OCI-LY7 (cell line): ENCODE data around the gene PROKR2. TPM values are rescaled to one million over a fixed set of nuclear protein-coding genes. Genes with fewer than 3 reads are reported as not detected.

Experiments used
- BruUV-seq: library from RNA; stranded (reverse); fragments of 400-500 nt; replicated peaks from 2 replicates; lab custom pipeline; 2021; lab: Mats Ljungman, UMichigan
- CTCF ChIA-PET: fragments of 300-600 bp; sonication (Branson Sonifier 250); formaldehyde crosslinking; loops from one replicate; lab custom pipeline; 2022; ENCODE audit warnings: antibody characterized with exemption; ENCODE audit not compliant: unreplicated experiment; lab: Charles Lee
- POLR2A ChIA-PET: fragments of 300-600 bp; sonication (Branson Sonifier 250); formaldehyde crosslinking; loops from one replicate; lab custom pipeline; 2022; ENCODE audit warnings: antibody characterized with exemption; lab: Charles Lee
- DNase-seq: peaks from one replicate; pipeline ENCODE4 v3.0.0-alpha.2; 2015; ENCODE audit warnings: low spot score
- H2AFZ ChIP-seq: fragments of 200-600 bp; sonication (generic), shearing (Covaris generic); 2 replicates; pipeline ENCODE4 v1.6.1; 2014; ENCODE audit warnings: mild to moderate bottlenecking, antibody characterized with exemption, low read length, moderate library complexity
- H3K27ac ChIP-seq: fragments of 200-600 bp; sonication (generic); 2 replicates; pipeline ENCODE4 v1.5.1; 2014; ENCODE audit warnings: mixed run types, low read depth, mild to moderate bottlenecking, moderate library complexity, low read length, inconsistent platforms; ENCODE audit not compliant: poor library complexity, severe bottlenecking
- H3K36me3 ChIP-seq: fragments of 200-600 bp; sonication (generic); 2 replicates; pipeline ENCODE4 v1.6.1; 2014; ENCODE audit warnings: mild to moderate bottlenecking, antibody characterized with exemption, low read length, moderate library complexity, mixed read lengths; ENCODE audit not compliant: insufficient read depth
- H3K4me1 ChIP-seq: fragments of 200-600 bp; sonication (generic); 2 replicates; pipeline ENCODE4 v1.5.1; 2014; ENCODE audit warnings: mild to moderate bottlenecking, low read length; ENCODE audit not compliant: insufficient read depth, poor library complexity, severe bottlenecking
- H3K4me2 ChIP-seq: fragments of 200-600 bp; sonication (generic); 2 replicates; pipeline ENCODE4 v1.6.1; 2014; ENCODE audit warnings: mild to moderate bottlenecking, low read length
- H3K4me3 ChIP-seq: fragments of 200-600 bp; sonication (generic); 2 replicates; pipeline ENCODE4 v1.5.1; 2014; ENCODE audit warnings: mild to moderate bottlenecking, low read depth, low read length; ENCODE audit not compliant: poor library complexity, severe bottlenecking
- H3K79me2 ChIP-seq: fragments of 200-600 bp; sonication (generic); 2 replicates; pipeline ENCODE4 v1.6.1; 2016; ENCODE audit warnings: low read depth, mild to moderate bottlenecking, low read length, moderate library complexity, mixed read lengths; ENCODE audit not compliant: insufficient read depth
- H3K9me2 ChIP-seq: fragments of 200-600 bp; sonication (generic); 2 replicates; pipeline ENCODE4 v1.6.1; 2016; ENCODE audit warnings: mild to moderate bottlenecking, low read length, mixed read lengths; ENCODE audit not compliant: insufficient read depth
- H3K9me3 ChIP-seq: fragments of 200-600 bp; sonication (generic); 2 replicates; pipeline ENCODE4 v1.6.1; 2014; ENCODE audit warnings: mild to moderate bottlenecking, mixed run types, low read length, mixed read lengths
- H4K20me1 ChIP-seq: fragments of 200-600 bp; sonication (generic); 2 replicates; pipeline ENCODE4 v1.6.1; 2014; ENCODE audit warnings: mild to moderate bottlenecking, antibody characterized with exemption, low read length, moderate library complexity, mixed read lengths; ENCODE audit not compliant: insufficient read depth
- CTCF ChIP-seq: fragments of 200-600 bp; sonication (generic); conservative IDR thresholded peaks from 2 replicates; pipeline ENCODE4 v1.5.1; 2014; ENCODE audit warnings: mild to moderate bottlenecking, antibody characterized with exemption, low read length, moderate library complexity, mixed read lengths
- EZH2phosphoT487 ChIP-seq: fragments of 200-600 bp; sonication (generic); IDR thresholded peaks from 2 replicates; pipeline ENCODE4 v1.6.1; 2018; ENCODE audit warnings: low read depth, borderline replicate concordance, mild to moderate bottlenecking, mixed run types, antibody characterized with exemption, low read length, moderate library complexity, mixed read lengths
- intact Hi-C: fragments of 100-400 bp; cut with micrococcal nuclease; formaldehyde crosslinking; loops from one replicate; pipeline ENCODE4 v1.10.0; 2022; ENCODE audit not compliant: unreplicated experiment
- total RNA-seq, 2 experiments: library from RNA; depleted of rRNA in 1 of 2; stranded (reverse); fragments of >200 nt in 1 of 2; shearing (Covaris generic) in 1 of 2; gene quantifications; 2 replicates each; pipeline ENCODE4 v1.2.3, GENCODE V29; 2014 to 2022

PROKR2 gene
- total RNA-seq, 2 experiments from 2014 or later: not detected

GRCh38 chr20:5357946-5358345, 41.2 kb upstream of the PROKR2 start:
- Histone ChIP-seq H3K4me3 (no peak overlapping the region), H3K9me3 (no peaks in the 10 kb centered on the region), H3K4me2 (no peak overlapping the region), H3K79me2 (no peaks in the 10 kb centered on the region), H3K27ac (no peak overlapping the region), H4K20me1 (no peaks in the 10 kb centered on the region), H3K36me3 (no peaks in the 10 kb centered on the region), H3K4me1 (no peaks in the 10 kb centered on the region), H2AFZ (no peak overlapping the region), H3K9me2 (no peaks in the 10 kb centered on the region)
- intact Hi-C loops: no loop called here
- no peak for TF ChIP-seq CTCF
- no peak for TF ChIP-seq EZH2phosphoT487
- POLR2A ChIA-PET: interaction anchor here (0.6 to 1.2 kb wide), 3 partner anchors 21 to 66 kb away, joined by 3 read pairs; no protein-coding TSS in a partner anchor
- no peak for DNase-seq
- BruUV-seq: no TSS peak
- CTCF ChIA-PET: no interaction called here

- TF ChIP-seq CTCF (no peak), EZH2phosphoT487 (no peak)
- no peak overlapping the region for H3K4me3 ChIP-seq
- no peak overlapping the region for H3K4me2 ChIP-seq
- intact Hi-C loops: no loop called here
- H3K27ac ChIP-seq: no peak overlapping the region
- H3K36me3 ChIP-seq: no peaks in the 10 kb centered on the region
- no TSS peak for BruUV-seq
- H2AFZ ChIP-seq: no peak overlapping the region
- no peak for DNase-seq
- no peaks in the 10 kb centered on the region for H4K20me1 ChIP-seq
- no peaks in the 10 kb centered on the region for H3K9me2 ChIP-seq
- POLR2A ChIA-PET: interaction anchor here (0.6 to 1.2 kb wide), 2 partner anchors 65 to 768 kb away, joined by 3 to 4 read pairs; no protein-coding TSS in a partner anchor
- no peaks in the 10 kb centered on the region for H3K4me1 ChIP-seq
- H3K79me2 ChIP-seq: no peaks in the 10 kb centered on the region
- H3K9me3 ChIP-seq: no peaks in the 10 kb centered on the region
- CTCF ChIA-PET: no interaction called here
Observed at GRCh38 chr20:5356941-5357340, 40.2 kb upstream of the PROKR2 start.

GRCh38 chr20:5354901-5355300, 38.1 kb upstream of the PROKR2 start:
- Histone ChIP-seq H3K4me2 (no peak overlapping the region), H3K27ac (no peak overlapping the region), H3K9me2 (no peaks in the 10 kb centered on the region), H2AFZ (no peak overlapping the region), H3K79me2 (no peaks in the 10 kb centered on the region), H3K4me1 (no peaks in the 10 kb centered on the region), H4K20me1 (no peaks in the 10 kb centered on the region), H3K36me3 (no peaks in the 10 kb centered on the region), H3K4me3 (no peak overlapping the region), H3K9me3 (no peaks in the 10 kb centered on the region)
- ChIA-PET CTCF (no interaction called here), POLR2A (no interaction called here)
- BruUV-seq: no TSS peak
- no peak for DNase-seq
- intact Hi-C loops: no loop called here
- TF ChIP-seq CTCF (no peak), EZH2phosphoT487 (no peak)
